Stimulated activated CD4-positive, alpha-beta T cell treated with anti-CD3 and anti-CD28 coated beads, Interleukin-12 subunit alpha, Interleukin-12 subunit beta, amount 100 ng/mL, for 24 hours (primary cell): ENCODE results near the gene ABR.
A peak's percentile ranks its signal among the peaks of the same experiment; 100 is the strongest.
"Not testable (repeated sequence)": the region's sequence is repeated elsewhere in the genome, so short reads cannot be mapped to it uniquely, and the experiment has no call there.

ENCODE experiments used
- DNase-seq, 2 experiments: peaks; one replicate each; pipeline ENCODE4 v3.0.0-alpha.2; 2020; ENCODE audit warnings: low read depth in 2 of 2

ABR gene

GRCh38 chr17:1147664-1148063, 32.1 kb downstream of the ABR start:
- no peak for DNase-seq

GRCh38 chr17:1146561-1147265, 33.1 kb downstream of the ABR start:
- no peak for DNase-seq

GRCh38 chr17:1145311-1145986, 34.3 kb downstream of the ABR start:
- no peak for DNase-seq

DNA sequence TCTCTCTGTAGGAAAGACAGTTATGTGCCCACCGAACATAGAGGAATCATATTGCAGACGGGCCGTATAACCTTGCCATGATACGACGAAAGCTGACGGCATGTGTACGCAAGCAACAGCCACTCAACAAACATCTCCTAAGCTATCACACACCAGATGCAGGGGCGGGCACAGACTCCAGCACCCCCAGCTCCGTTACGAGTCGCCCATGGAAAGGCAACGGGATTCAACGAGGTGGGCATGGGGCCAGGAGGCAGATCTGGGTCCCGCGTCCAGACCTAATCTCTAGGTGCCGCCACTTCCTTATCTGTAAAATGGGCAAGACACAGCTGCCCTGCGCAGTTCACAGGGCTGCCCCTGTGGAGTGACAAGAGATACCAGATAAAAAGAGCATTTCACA, 35.6 kb downstream of the ABR start:
- DNase-seq: no peak

GRCh38 chr17:1143573-1143972, 36.2 kb downstream of the ABR start:
- no peak for DNase-seq

- DNase-seq: no peak
Observed at GRCh38 chr17:1142561-1142971, 37.2 kb downstream of the ABR start.

- no peak for DNase-seq
Observed at GRCh38 chr17:1137465-1137894, 42.3 kb downstream of the ABR start.

GRCh38 chr17:1136748-1137147, 43.0 kb downstream of the ABR start:
- no peak for DNase-seq

GRCh38 chr17:1134634-1135324, 45.0 kb downstream of the ABR start:
- DNase-seq: no peak

GRCh38 chr17:1130191-1130590, 49.6 kb downstream of the ABR start:
- no peak for DNase-seq

DNA sequence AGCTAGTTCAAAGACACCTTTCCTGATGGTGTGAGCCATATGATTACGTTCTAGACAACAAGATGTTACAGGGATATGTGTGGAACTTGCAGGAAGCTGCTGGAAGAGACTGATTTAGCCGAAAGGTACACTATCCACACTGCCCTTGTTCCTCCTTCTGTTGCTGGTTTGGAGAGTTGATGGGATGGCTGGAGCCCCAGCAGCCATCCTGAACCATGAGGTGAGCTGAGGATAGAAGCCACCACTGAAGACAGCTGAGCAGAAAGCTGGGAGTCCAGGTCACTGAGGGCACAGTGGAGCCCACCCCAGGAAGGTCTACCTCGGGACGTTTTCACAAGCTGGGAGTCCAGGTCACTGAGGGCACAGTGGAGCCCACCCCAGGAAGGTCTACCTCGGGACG, 51.3 kb downstream of the ABR start:
- DNase-seq: not testable (repeated sequence)

- DNase-seq: no peak
Observed at GRCh38 chr17:1126801-1127550, 52.8 kb downstream of the ABR start.

- no peak for DNase-seq
Observed at GRCh38 chr17:1126250-1126797, 53.5 kb downstream of the ABR start.

DNA sequence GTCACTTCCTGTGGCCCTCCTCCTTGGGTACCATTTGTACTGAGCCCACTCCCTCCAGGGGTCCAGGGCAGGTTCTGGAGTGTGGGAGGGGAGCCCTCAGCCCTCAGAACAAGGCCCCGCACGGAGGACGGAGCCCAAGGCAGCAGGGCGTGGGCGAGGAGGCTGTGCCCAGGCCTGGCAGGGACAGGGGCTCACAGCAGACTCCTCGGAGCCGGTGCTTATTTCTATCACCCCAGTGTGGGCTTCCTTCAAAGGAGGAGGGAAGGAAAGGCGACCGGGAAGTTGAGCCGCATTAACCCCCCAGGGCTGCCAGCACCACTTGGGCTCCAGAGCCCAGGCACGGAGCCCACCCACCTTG, 54.0 kb downstream of the ABR start:
- DNase-seq: no peak

DNA sequence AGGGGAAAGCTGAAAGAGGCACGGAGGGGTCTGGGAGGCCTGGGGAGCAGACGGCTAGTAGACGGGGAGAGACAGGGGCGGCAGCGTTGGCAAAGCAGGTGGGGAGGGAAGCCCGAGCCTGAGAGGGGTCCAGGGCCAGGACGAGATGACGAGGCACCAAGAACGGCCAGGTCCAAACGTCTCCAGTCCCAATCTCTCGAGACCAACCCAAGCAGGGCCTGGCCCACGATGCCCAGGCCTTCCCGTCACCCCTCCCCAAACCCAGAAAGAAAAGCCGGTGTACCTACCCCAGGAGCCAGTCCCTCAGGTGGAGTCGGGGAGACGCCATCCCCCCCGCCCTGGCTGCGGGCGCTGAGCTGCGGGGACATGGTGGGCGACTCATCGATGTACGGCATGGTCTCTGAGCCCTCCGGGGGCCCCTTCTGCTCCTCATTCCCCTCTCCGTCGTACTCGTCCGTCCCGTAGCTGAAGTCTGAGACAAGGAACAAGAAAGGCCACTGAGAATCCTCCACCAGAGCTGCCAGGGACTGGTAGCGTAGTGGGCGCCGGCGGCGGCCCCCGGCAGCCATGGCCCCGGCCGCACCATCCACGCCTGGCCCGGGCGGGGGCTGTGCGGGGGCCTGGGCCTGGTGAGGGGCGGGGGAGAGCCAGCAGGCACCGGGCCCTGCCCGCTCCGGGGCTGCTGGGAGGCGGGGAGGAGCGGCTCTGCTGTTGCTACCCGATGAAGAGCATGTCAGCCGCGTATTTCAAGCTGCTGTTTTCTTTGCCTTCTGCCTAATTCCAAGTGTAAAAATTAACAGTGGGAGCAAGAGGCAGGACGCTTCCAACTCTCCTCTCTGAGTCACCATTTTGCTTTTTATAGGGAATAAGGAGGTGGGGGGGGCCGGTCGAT, 54.6 kb downstream of the ABR start:
- DNase-seq: no peak

- no peak for DNase-seq
Observed at GRCh38 chr17:1123921-1124715, 55.7 kb downstream of the ABR start.

GRCh38 chr17:1123393-1123831, 56.4 kb downstream of the ABR start:
- DNase-seq: no peak

- DNase-seq: peak; percentile 69 to 85
Observed at GRCh38 chr17:1122533-1123392, 57.0 kb downstream of the ABR start.

DNA sequence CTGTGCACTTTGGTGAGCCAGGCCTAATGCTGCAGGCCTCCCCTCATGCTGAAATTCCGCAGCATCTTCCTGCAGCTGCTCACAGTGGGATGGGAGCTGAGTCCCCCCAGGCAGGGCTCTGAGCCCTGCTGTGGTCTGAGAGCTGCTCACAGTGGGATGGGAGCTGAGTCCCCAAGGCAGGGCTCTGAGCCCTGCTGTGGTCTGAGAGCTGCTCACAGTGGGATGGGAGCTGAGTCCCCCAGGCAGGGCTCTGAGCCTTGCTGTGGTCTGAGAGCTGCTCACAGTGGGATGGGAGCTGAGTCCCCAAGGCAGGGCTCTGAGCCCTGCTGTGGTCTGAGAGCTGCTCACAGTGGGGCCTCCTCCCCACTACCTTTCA, 58.4 kb downstream of the ABR start:
- DNase-seq: not testable (repeated sequence)
